Measurements from ENCODE around the gene WWP2.
"Not testable (repeated sequence)": the region's sequence is repeated elsewhere in the genome, so short reads cannot be mapped to it uniquely, and the experiment has no call there.

WWP2 gene

GRCh38 chr16:69793526-69793925 is 31.4 kb downstream of the WWP2 start:
- in situ Hi-C loops (cut with HindIII; ENCODE audit: low pct_unique_long_range_greater_than_20kb, low sequenced_read_pairs), result no loop called here
- no peak for TF ChIP-seq JUND (IDR thresholded peaks at IDR 0.05; ENCODE audit: low read depth)
- DNase-seq (ENCODE audit: low read depth in 1 of 2, low spot score in 1 of 2), result no peak

- no peak for TF ChIP-seq JUND (IDR thresholded peaks at IDR 0.05; ENCODE audit: low read depth)
- no peak for DNase-seq (ENCODE audit: low read depth in 1 of 2, low spot score in 1 of 2)
- in situ Hi-C loops (cut with HindIII; ENCODE audit: low pct_unique_long_range_greater_than_20kb, low sequenced_read_pairs), result no loop called here
Measured at GRCh38 chr16:69794486-69794885, 32.4 kb downstream of the WWP2 start.

GRCh38 chr16:69796285-69797118 is 34.4 kb downstream of the WWP2 start:
- TF ChIP-seq JUND (IDR thresholded peaks at IDR 0.05; ENCODE audit: low read depth), result no peak
- in situ Hi-C loops (cut with HindIII; ENCODE audit: low pct_unique_long_range_greater_than_20kb, low sequenced_read_pairs), result no loop called here

GRCh38 chr16:69798466-69798865 is 36.3 kb downstream of the WWP2 start:
- in situ Hi-C loops (cut with HindIII; ENCODE audit: low pct_unique_long_range_greater_than_20kb, low sequenced_read_pairs), result no loop called here
- DNase-seq (ENCODE audit: low read depth in 1 of 2, low spot score in 1 of 2), result no peak

More at GRCh38 chr16:69796285-69797118, 34.4 kb downstream of the WWP2 start:
- peak; percentile 21 to 78 for DNase-seq (ENCODE audit: low read depth in 1 of 2, low spot score in 1 of 2)

GRCh38 chr16:69799611-69800031 is 37.5 kb downstream of the WWP2 start:
- no peak for DNase-seq (ENCODE audit: low read depth in 1 of 2, low spot score in 1 of 2)
- no peak for TF ChIP-seq JUND (IDR thresholded peaks at IDR 0.05; ENCODE audit: low read depth)
- in situ Hi-C loops (cut with HindIII; ENCODE audit: low pct_unique_long_range_greater_than_20kb, low sequenced_read_pairs), result no loop called here

More at GRCh38 chr16:69798466-69798865, 36.3 kb downstream of the WWP2 start:
- no peak for TF ChIP-seq JUND (IDR thresholded peaks at IDR 0.05; ENCODE audit: low read depth)

GRCh38 chr16:69804297-69804696 is 42.2 kb downstream of the WWP2 start:
- in situ Hi-C loops (cut with HindIII; ENCODE audit: low pct_unique_long_range_greater_than_20kb, low sequenced_read_pairs), result no loop called here
- no peak for TF ChIP-seq JUND (IDR thresholded peaks at IDR 0.05; ENCODE audit: low read depth)

GRCh38 chr16:69806776-69807175 is 44.6 kb downstream of the WWP2 start:
- in situ Hi-C loops (cut with HindIII; ENCODE audit: low pct_unique_long_range_greater_than_20kb, low sequenced_read_pairs); DNase-seq (ENCODE audit: low read depth in 1 of 2, low spot score in 1 of 2): not testable (repeated sequence)

More at GRCh38 chr16:69804297-69804696, 42.2 kb downstream of the WWP2 start:
- no peak for DNase-seq (ENCODE audit: low read depth in 1 of 2, low spot score in 1 of 2)

- in situ Hi-C loops (cut with HindIII; ENCODE audit: low pct_unique_long_range_greater_than_20kb, low sequenced_read_pairs), result no loop called here
- DNase-seq (ENCODE audit: low read depth in 1 of 2, low spot score in 1 of 2), result no peak
- no peak for TF ChIP-seq JUND (IDR thresholded peaks at IDR 0.05; ENCODE audit: low read depth)
Measured at GRCh38 chr16:69812688-69813014, 50.5 kb downstream of the WWP2 start.

- TF ChIP-seq JUND (IDR thresholded peaks at IDR 0.05; ENCODE audit: low read depth), result no peak
- DNase-seq (ENCODE audit: low read depth in 1 of 2, low spot score in 1 of 2), result no peak
- in situ Hi-C loops (cut with HindIII; ENCODE audit: low pct_unique_long_range_greater_than_20kb, low sequenced_read_pairs), result no loop called here
Measured at GRCh38 chr16:69814078-69814477, 51.9 kb downstream of the WWP2 start.

- peak in 1 of 2 experiments; percentile 15 for DNase-seq (ENCODE audit: low read depth in 1 of 2, low spot score in 1 of 2)
- TF ChIP-seq JUND (IDR thresholded peaks at IDR 0.05; ENCODE audit: low read depth), result no peak
- in situ Hi-C loops (cut with HindIII; ENCODE audit: low pct_unique_long_range_greater_than_20kb, low sequenced_read_pairs), result no loop called here
Measured at GRCh38 chr16:69814561-69814960, 52.4 kb downstream of the WWP2 start.

- DNase-seq (ENCODE audit: low read depth in 1 of 2, low spot score in 1 of 2); in situ Hi-C loops (cut with HindIII; ENCODE audit: low pct_unique_long_range_greater_than_20kb, low sequenced_read_pairs): not testable (repeated sequence)
Measured at GRCh38 chr16:69815216-69815883, 53.2 kb downstream of the WWP2 start.

- DNase-seq (ENCODE audit: low read depth in 1 of 2, low spot score in 1 of 2), result no peak
- no peak for TF ChIP-seq JUND (IDR thresholded peaks at IDR 0.05; ENCODE audit: low read depth)
- in situ Hi-C loops (cut with HindIII; ENCODE audit: low pct_unique_long_range_greater_than_20kb, low sequenced_read_pairs), result no loop called here
Measured at GRCh38 chr16:69816996-69817395, 54.9 kb downstream of the WWP2 start.

- no peak for TF ChIP-seq JUND (IDR thresholded peaks at IDR 0.05; ENCODE audit: low read depth)
- in situ Hi-C loops (cut with HindIII; ENCODE audit: low pct_unique_long_range_greater_than_20kb, low sequenced_read_pairs), result no loop called here
- no peak for DNase-seq (ENCODE audit: low read depth in 1 of 2, low spot score in 1 of 2)
Measured at GRCh38 chr16:69818891-69819545, 56.9 kb downstream of the WWP2 start.

Measured in T47D (cell line).